HG03565 (cell line): Measurements from ENCODE around the gene MUC2.

Source experiments
- ATAC-seq: cut with Tn5 transposase; IDR thresholded peaks from one replicate; pipeline ENCODE4 v1.9.1; 2021; ENCODE audit warnings: mild to moderate bottlenecking, moderate library complexity; ENCODE audit not compliant: unreplicated experiment

MUC2 gene

DNA sequence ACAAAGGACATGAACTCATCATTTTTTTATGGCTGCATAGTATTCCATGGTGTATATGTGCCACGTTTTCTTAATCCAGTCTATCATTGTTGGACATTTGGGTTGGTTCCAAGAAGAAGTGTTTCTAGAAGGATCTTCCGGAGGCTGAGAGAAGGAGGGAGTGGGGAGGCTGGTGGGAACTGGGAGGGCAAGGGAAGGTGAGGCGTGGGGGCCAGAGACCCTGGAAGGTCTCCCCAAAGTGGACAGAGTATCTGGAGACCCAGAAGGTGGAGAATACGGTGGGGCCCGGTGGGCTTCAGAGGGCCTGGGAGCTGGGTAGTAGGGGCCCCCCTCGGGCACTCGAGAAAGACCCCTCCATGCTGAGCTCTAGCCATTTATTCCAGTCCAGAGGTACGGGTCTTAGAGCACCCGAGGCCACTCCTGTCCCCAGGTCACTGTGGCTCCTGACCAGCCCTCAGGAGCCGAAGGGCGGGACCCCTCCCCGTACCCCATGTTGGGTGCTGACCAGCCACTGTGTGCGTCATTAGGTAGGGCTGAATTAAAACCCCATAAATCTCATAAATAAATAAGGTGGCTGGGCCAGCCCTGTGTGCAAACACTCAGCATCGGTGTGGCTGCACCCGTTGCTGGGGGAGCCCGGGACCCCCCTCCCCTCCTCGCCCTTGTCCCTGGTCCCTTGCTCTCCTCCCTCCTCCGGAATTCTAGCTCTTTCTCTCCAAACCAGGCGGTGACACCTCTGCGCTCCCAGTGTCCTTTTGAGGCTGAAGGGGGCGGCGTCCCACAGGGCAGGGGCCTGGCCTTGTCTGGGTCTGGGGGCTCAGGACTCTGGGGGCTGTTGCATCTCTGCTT, 44.3 kb downstream of the MUC2 start:
- ATAC-seq = no peak

DNA sequence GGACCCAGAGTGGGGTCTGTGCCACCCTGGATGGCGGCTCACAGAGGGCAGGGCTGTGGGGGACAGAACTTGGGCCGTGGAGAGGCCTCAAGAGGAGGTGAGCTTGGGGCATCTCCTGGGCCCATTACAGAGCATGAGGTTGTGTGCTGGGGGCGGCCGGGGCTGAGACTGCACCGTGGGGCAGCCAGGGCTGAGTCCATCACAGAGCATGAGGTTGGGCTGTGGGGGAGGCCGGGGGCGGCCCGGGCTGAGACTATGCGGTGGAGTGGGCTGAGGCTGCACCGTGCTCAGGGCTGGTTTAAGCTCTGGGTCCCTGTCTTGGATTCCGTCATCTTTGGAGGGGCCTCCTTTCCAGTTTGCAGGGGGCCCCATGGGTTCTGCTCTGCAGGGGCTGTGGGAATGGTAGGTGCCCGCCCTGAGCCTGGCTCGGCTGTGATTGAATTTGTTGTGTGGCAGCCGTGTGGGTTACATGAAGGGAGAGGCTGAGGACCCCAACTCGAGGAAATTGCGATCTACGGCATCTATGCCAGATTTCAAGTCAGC, 45.0 kb downstream of the MUC2 start:
- no peak for ATAC-seq

DNA sequence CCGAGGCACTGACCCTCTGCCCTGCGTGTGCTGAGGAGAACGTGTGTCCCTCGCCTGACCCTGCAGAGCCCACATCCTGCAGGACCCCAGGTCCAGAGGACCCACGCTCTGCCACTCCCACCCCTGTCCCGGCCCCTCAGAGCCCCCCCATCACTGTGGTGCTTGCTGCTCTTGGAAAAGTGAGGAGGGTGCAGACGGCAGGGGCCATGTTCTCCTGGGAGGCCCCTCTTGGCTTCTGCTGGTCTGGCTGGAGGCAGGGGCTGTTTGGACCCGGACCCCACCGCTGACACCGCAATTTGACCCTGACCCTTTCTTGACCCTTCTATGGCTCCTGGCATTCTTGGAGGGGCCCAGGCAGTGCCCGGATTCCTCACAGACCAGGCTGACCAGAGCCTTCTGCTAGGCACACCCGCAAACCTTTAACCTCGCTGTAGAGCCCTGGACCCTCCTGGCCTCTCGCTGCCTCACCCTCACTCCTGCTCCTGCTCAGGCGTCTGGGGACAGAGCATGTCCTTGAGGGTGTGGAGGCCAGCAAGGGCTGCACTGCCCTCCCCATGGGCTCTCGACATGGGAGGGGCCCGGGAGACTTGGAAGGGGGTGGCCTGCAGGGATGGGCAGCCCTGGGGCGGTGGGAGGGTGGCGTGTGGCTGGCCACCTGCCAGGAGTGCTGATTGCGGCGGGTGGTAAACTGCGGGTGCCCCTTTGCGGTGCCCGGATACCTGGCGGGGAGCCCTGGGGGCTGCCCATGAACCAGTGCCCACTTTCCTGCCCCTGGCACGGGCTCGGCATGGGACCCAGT, 46.1 kb downstream of the MUC2 start:
- no peak for ATAC-seq

GRCh38 chr11:1121331-1121812, 46.7 kb downstream of the MUC2 start:
- ATAC-seq = no peak

- ATAC-seq = no peak
Measured at GRCh38 chr11:1121813-1122663, 47.4 kb downstream of the MUC2 start.

DNA sequence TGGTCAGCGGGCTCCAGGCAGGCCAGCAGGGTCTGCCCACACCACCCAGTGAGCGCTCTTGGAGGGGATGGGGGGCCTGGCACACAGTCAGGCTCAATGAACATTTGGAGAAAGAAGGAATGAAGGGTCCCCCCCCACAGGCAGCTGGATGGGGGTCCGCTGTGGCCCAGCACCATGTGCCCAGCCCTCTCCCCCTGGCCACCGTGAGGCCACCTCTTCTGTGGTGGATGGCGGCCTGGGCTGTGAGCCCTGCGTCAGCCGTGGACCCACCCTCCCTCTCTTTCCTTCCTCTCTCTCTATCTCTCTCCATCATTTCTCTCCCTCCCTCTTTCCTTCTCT, 48.0 kb downstream of the MUC2 start:
- no peak for ATAC-seq

DNA sequence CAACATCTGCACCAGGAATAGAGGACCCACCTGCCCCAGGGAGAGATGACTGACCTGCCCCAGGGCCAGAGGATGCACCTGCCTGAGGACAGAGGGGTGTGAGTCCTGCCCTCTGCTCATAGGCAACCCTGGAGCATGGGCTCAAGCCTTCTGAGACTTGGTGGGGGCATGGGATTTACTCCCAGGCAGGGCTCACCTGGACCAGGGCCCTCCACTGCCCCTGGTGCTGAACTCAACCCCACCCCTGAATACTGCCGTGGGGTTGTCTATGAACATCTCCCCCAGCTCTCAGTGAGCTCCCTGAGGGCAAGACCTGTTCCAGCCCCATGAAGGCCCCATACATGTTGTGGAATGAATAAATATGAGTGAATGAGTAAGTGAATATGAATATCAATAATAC, 49.3 kb downstream of the MUC2 start:
- no peak for ATAC-seq
